B cell (primary cell): Measurements from ENCODE around the gene PIK3IP1. TPM values are rescaled to one million over a fixed set of nuclear protein-coding genes. Genes with fewer than 3 reads are reported as not detected.

Experiments used
- ATAC-seq: fragments of 200-7000 bp; cut with Tn5 transposase; one replicate; pipeline ENCODE4 v1.10.0; 2021; ENCODE audit warnings: low read depth, mild to moderate bottlenecking, moderate number of reproducible peaks, moderate library complexity
- CTCF ChIA-PET: fragments of 350-600 bp; sonication (Branson Sonifier 250); formaldehyde crosslinking; loops from one replicate; lab custom pipeline; 2021; ENCODE audit warnings: antibody characterized with exemption, inconsistent platforms; lab: Charles Lee
- POLR2A ChIA-PET: fragments of 350-600 bp; sonication (Branson Sonifier 250); formaldehyde crosslinking; loops from one replicate; lab custom pipeline; 2021; ENCODE audit warnings: antibody characterized with exemption; lab: Charles Lee
- DNase-seq: peaks from one replicate; pipeline ENCODE4 v3.0.0; 2013
- H2AFZ ChIP-seq: 2 replicates; pipeline ENCODE4 v1.6.1; 2012; ENCODE audit warnings: mild to moderate bottlenecking, low read depth, low read length; ENCODE audit not compliant: insufficient read depth, poor library complexity, severe bottlenecking
- H3K27ac ChIP-seq, 2 donors: 1 replicate in 1 of 2; 2 replicates in 1 of 2; pipeline ENCODE4 v1.5.1; 2012 to 2013; ENCODE audit warnings: low read length in 2 of 2, mild to moderate bottlenecking in 2 of 2, moderate library complexity in 1 of 2
- H3K27me3 ChIP-seq, 4 experiments: fragments of 200-600 bp in 1 of 4; sonication (generic) in 1 of 4; replicated peaks in 1 of 4; 1 replicate in 2 of 4; 2 replicates in 2 of 4; pipeline versions ENCODE4 v1.6.1 to v1.7.0; 2013 to 2016; ENCODE audit warnings: low read length in 3 of 4, mild to moderate bottlenecking in 2 of 4, mixed read lengths in 1 of 4, moderate library complexity in 1 of 4; ENCODE audit not compliant: insufficient read depth in 4 of 4, control insufficient read depth in 3 of 4; ENCODE audit errors: control extremely low read depth in 1 of 4
- H3K36me3 ChIP-seq, 2 experiments: replicated peaks in 1 of 2; 1 replicate in 1 of 2; 2 replicates in 1 of 2; pipeline versions ENCODE4 v1.6.1 to v1.7.1; 2013; ENCODE audit warnings: low read length in 1 of 2; ENCODE audit not compliant: insufficient read depth in 2 of 2, control insufficient read depth in 1 of 2; ENCODE audit errors: control extremely low read depth in 1 of 2, extremely low read depth in 1 of 2
- H3K4me1 ChIP-seq, 2 donors: fragments of 200-600 bp in 1 of 2; sonication (generic) in 1 of 2; 1 replicate in 1 of 2; 2 replicates in 1 of 2; pipeline versions ENCODE4 v1.5.1 to v1.6.1; 2013 to 2017; ENCODE audit warnings: low read length in 2 of 2; ENCODE audit not compliant: control insufficient read depth in 2 of 2, insufficient read depth in 2 of 2
- H3K4me2 ChIP-seq: replicated peaks from 2 replicates; pipeline ENCODE3; 2012; ENCODE audit warnings: mild to moderate bottlenecking, low read depth, low read length; ENCODE audit not compliant: poor library complexity, severe bottlenecking
- H3K4me3 ChIP-seq, 5 experiments: fragments of 200-600 bp in 1 of 5; sonication (generic) in 1 of 5; 1 replicate in 3 of 5; 2 replicates in 2 of 5; pipeline versions ENCODE4 v1.5.1 to v1.7.0; 2011 to 2016; ENCODE audit warnings: low read length in 4 of 5, mild to moderate bottlenecking in 4 of 5, low read depth in 2 of 5, control low read depth in 1 of 5, moderate library complexity in 1 of 5; ENCODE audit not compliant: insufficient read depth in 1 of 5; ENCODE audit errors: control extremely low read depth in 1 of 5, extremely low read depth in 1 of 5
- H3K79me2 ChIP-seq: fragments of 200-600 bp; sonication (generic); one replicate; pipeline ENCODE4 v1.6.0; 2016; ENCODE audit warnings: low read length; ENCODE audit not compliant: control insufficient read depth, insufficient read depth
- H3K9ac ChIP-seq: fragments of 200-600 bp; sonication (generic); 2 replicates; pipeline ENCODE4 v1.6.1; 2017; ENCODE audit warnings: mild to moderate bottlenecking, low read length, moderate library complexity
- H3K9me3 ChIP-seq, 3 donors: one replicate each; pipeline versions ENCODE4 v1.6.1 to v1.7.1; 2013; ENCODE audit warnings: low read length in 2 of 3; ENCODE audit not compliant: control insufficient read depth in 2 of 3, insufficient read depth in 1 of 3; ENCODE audit errors: control extremely low read depth in 1 of 3
- H4K20me1 ChIP-seq: 2 replicates; pipeline ENCODE4 v1.6.0; 2012; ENCODE audit warnings: mild to moderate bottlenecking, low read length; ENCODE audit not compliant: insufficient read depth, control insufficient read depth, poor library complexity, severe bottlenecking
- H3K27ac Mint-ChIP-seq: one replicate; pipeline ENCODE4 v1.8.0; 2021; ENCODE audit warnings: mixed read lengths
- H3K27me3 Mint-ChIP-seq: one replicate; pipeline ENCODE4 v1.8.0; 2021; ENCODE audit warnings: mixed read lengths
- H3K4me1 Mint-ChIP-seq: one replicate; pipeline ENCODE4 v1.8.0; 2021; ENCODE audit warnings: mixed read lengths
- H3K4me3 Mint-ChIP-seq: one replicate; pipeline ENCODE4 v1.8.0; 2021; ENCODE audit warnings: mixed read lengths
- H3K9me3 Mint-ChIP-seq: one replicate; pipeline ENCODE4 v1.8.0; 2022; ENCODE audit warnings: mixed read lengths; ENCODE audit not compliant: insufficient read depth
- EZH2 ChIP-seq: IDR thresholded peaks from 2 replicates; pipeline ENCODE4 v1.6.1; 2012; ENCODE audit warnings: borderline replicate concordance, low read depth, mild to moderate bottlenecking, moderate library complexity, low read length; ENCODE audit not compliant: insufficient read depth, poor library complexity, severe bottlenecking
- WGBS: methylation state at CpG from one replicate; pipeline ENCODE4 v1.1.5; 2013; ENCODE audit warnings: missing lambda C conversion rate; ENCODE audit not compliant: insufficient coverage; 5-methylcytosine and 5-hydroxymethylcytosine counted together
- intact Hi-C: fragments of 100-400 bp; cut with micrococcal nuclease; formaldehyde crosslinking; loops from one replicate; pipeline ENCODE4 v1.10.0; 2022
- polyA plus RNA-seq: library from polyadenylated mRNA; depleted of rRNA; stranded (reverse); fragments of >200 nt; gene quantifications from 2 replicates; pipeline ENCODE4 v1.2.3, GENCODE V29; 2012
- total RNA-seq, 2 donors: library from RNA; stranded (reverse); fragments of 120-200 nt in 1 of 2; gene quantifications; 1 replicate in 1 of 2; 2 replicates in 1 of 2; pipeline versions ENCODE4 v1.2.3 to v1.2.4, GENCODE V29; 2013 to 2022
- TF ChIP-seq, protein P1 (sequence below): fragments of 200-600 bp; IDR thresholded peaks from one replicate; pipeline ENCODE4 v1.8.0; 2022; ENCODE audit warnings: antibody characterized with exemption, mild to moderate bottlenecking

PIK3IP1 gene
- total and polyA plus RNA-seq, 2 donors (not counting 1 experiment from before 2014, with no cell fraction given) = 89.8 to 92.9 TPM

GRCh38 chr22:31284281-31285155, 7.8 kb downstream of the PIK3IP1 start:
- no peak overlapping the region for H2AFZ ChIP-seq
- no peak for TF ChIP-seq EZH2
- TF ChIP-seq, protein P1, sequence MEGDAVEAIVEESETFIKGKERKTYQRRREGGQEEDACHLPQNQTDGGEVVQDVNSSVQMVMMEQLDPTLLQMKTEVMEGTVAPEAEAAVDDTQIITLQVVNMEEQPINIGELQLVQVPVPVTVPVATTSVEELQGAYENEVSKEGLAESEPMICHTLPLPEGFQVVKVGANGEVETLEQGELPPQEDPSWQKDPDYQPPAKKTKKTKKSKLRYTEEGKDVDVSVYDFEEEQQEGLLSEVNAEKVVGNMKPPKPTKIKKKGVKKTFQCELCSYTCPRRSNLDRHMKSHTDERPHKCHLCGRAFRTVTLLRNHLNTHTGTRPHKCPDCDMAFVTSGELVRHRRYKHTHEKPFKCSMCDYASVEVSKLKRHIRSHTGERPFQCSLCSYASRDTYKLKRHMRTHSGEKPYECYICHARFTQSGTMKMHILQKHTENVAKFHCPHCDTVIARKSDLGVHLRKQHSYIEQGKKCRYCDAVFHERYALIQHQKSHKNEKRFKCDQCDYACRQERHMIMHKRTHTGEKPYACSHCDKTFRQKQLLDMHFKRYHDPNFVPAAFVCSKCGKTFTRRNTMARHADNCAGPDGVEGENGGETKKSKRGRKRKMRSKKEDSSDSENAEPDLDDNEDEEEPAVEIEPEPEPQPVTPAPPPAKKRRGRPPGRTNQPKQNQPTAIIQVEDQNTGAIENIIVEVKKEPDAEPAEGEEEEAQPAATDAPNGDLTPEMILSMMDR = no peak
- H3K4me3 ChIP-seq = no peak overlapping the region
- peaks cover 42% of the 10 kb centered on the region for H3K79me2 ChIP-seq
- peaks cover 48 to 52% of the 10 kb centered on the region in 2 donors for H3K4me1 ChIP-seq
- ATAC-seq (no peak), DNase-seq (no peak)
- H3K9ac ChIP-seq = no peak overlapping the region
- H3K27ac Mint-ChIP-seq = peak overlapping the region; percentile 78
- peaks cover 8 to 80% of the 10 kb centered on the region in 2 experiments for H3K36me3 ChIP-seq
- H3K4me2 ChIP-seq = peak overlapping the region; percentile 65
- POLR2A ChIA-PET = interaction anchor here (0.6 kb wide), 1 partner anchor 19 kb away, joined by 3 read pairs; no protein-coding TSS in a partner anchor
- H3K9me3 Mint-ChIP-seq = no peaks in the 10 kb centered on the region
- peak overlapping the region; percentile 99 to 100 for H3K27ac ChIP-seq
- H3K27me3 ChIP-seq = no peaks in the 10 kb centered on the region
- H4K20me1 ChIP-seq = peaks cover 5% of the 10 kb centered on the region
- 33% methylated on average over 2 of the region's 3 CpGs for WGBS
- H3K4me3 Mint-ChIP-seq = no peak overlapping the region
- H3K4me1 Mint-ChIP-seq = peaks cover 47% of the 10 kb centered on the region
- CTCF ChIA-PET = interaction anchor here (0.6 to 5.1 kb wide), 4 partner anchors 11 to 31 kb away, joined by 4 to 34 read pairs (median 10); no protein-coding TSS in a partner anchor
- H3K27me3 Mint-ChIP-seq = no peaks in the 10 kb centered on the region
- no peaks in the 10 kb centered on the region for H3K9me3 ChIP-seq
- intact Hi-C loops = no loop called here
